ENCODE measurements around the gene CKMT1B. TPM values are rescaled to one million over a fixed set of nuclear protein-coding genes. Genes with fewer than 3 reads are reported as not detected.
"Not testable (repeated sequence)": the region's sequence is repeated elsewhere in the genome, so short reads cannot be mapped to it uniquely, and the experiment has no call there.

CKMT1B gene
- total RNA-seq, 1 donor from 2014 or later: 4.5 TPM

DNA sequence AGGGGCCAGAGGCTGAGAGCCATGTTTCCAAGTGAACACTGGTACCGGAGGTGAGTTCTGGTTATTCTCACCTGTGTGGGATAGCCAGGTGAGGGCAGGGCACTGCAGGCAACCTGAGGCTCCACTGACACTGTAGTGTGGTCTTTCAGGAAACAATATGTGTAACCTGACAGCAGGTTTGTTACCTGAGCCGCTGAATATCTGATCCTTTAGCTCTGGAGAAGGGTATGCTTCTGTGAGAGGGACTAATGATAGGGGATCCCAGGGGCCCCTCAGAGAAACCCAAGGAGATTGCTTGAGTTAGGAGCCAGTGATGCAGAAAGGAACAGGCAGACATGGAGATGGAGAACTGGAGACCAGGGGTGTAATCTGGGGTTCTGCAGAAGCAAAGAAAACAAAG, 24.9 kb downstream of the CKMT1B start, which contains the start of gene STRC:
Gene STRC, minus strand, starts transcription at position 101 of the 400 bp plus-strand sequence. Its CDS starts 78 bp downstream, at position 23.
- not testable (repeated sequence) for H3K36me3 Mint-ChIP-seq (ENCODE audit: low read depth); H3K4me1 Mint-ChIP-seq; H3K27me3 Mint-ChIP-seq (ENCODE audit: low read depth); H3K4me3 Mint-ChIP-seq; H3K27ac Mint-ChIP-seq (ENCODE audit: unreplicated experiment); DNase-seq (ENCODE audit: low read depth, low spot score); H3K9me3 Mint-ChIP-seq

- not testable (repeated sequence) for H3K9me3 Mint-ChIP-seq; DNase-seq (ENCODE audit: low read depth, low spot score); H3K4me1 Mint-ChIP-seq; H3K36me3 Mint-ChIP-seq (ENCODE audit: low read depth); H3K27me3 Mint-ChIP-seq (ENCODE audit: low read depth); H3K4me3 Mint-ChIP-seq
- peak overlapping the region; percentile 27 for H3K27ac Mint-ChIP-seq (ENCODE audit: unreplicated experiment)
Measured at GRCh38 chr15:43622068-43622799, 28.4 kb downstream of the CKMT1B start.

- Mint-ChIP-seq H3K9me3 (no peaks in the 10 kb centered on the region), H3K27me3 (ENCODE audit: low read depth) (no peaks in the 10 kb centered on the region), H3K4me1 (no peaks in the 10 kb centered on the region), H3K36me3 (ENCODE audit: low read depth) (no peaks in the 10 kb centered on the region), H3K4me3 (no peak overlapping the region), H3K27ac (ENCODE audit: unreplicated experiment) (no peak overlapping the region)
- TF ChIP-seq CTCF (conservative IDR thresholded peaks at IDR 0.05): no peak
- DNase-seq (ENCODE audit: low read depth, low spot score): no peak
Measured at GRCh38 chr15:43625106-43625505, 31.3 kb downstream of the CKMT1B start.

GRCh38 chr15:43626937-43627336, 33.1 kb downstream of the CKMT1B start:
- not testable (repeated sequence) for H3K36me3 Mint-ChIP-seq (ENCODE audit: low read depth); H3K27ac Mint-ChIP-seq (ENCODE audit: unreplicated experiment); H3K4me1 Mint-ChIP-seq; H3K9me3 Mint-ChIP-seq; DNase-seq (ENCODE audit: low read depth, low spot score); H3K27me3 Mint-ChIP-seq (ENCODE audit: low read depth); H3K4me3 Mint-ChIP-seq

GRCh38 chr15:43638464-43639204, 44.8 kb downstream of the CKMT1B start:
- H3K4me3 Mint-ChIP-seq; H3K27me3 Mint-ChIP-seq (ENCODE audit: low read depth); H3K9me3 Mint-ChIP-seq; DNase-seq (ENCODE audit: low read depth, low spot score); H3K36me3 Mint-ChIP-seq (ENCODE audit: low read depth); H3K4me1 Mint-ChIP-seq: not testable (repeated sequence)
- peak overlapping the region; percentile 46 for H3K27ac Mint-ChIP-seq (ENCODE audit: unreplicated experiment)

Other genes starting within 250 kb of the CKMT1B start
- 59.6 and 62.6 TPM in 2 replicates for gene ZSCAN29, start 223.0 kb upstream of the CKMT1B start, total RNA-seq
- 35.6 and 38.2 TPM in 2 replicates for gene TUBGCP4, start 222.9 kb upstream of the CKMT1B start, total RNA-seq
- 99.5 and 103 TPM in 2 replicates for gene TP53BP1, start 100.9 kb upstream of the CKMT1B start, total RNA-seq
- gene MAP1A, start 76.4 kb upstream of the CKMT1B start, total RNA-seq: 24.3 and 25.2 TPM in 2 replicates
- gene PPIP5K1, start 3.8 kb upstream of the CKMT1B start, total RNA-seq: 33.1 and 37.9 TPM in 2 replicates
- gene STRC, start 24.8 kb downstream of the CKMT1B start, total RNA-seq: 0.19 and 0.30 TPM in 2 replicates
- gene CATSPER2, start 54.8 kb downstream of the CKMT1B start, total RNA-seq: 2.7 and 2.8 TPM in 2 replicates
- 4.9 and 5.3 TPM in 2 replicates for gene CKMT1A, start 99.8 kb downstream of the CKMT1B start, total RNA-seq
- 342 and 351 TPM in 2 replicates for gene PDIA3, start 152.4 kb downstream of the CKMT1B start, total RNA-seq
- 1.3 and 2.7 TPM in 2 replicates for gene ELL3, start 182.9 kb downstream of the CKMT1B start, total RNA-seq
- 578 and 599 TPM in 2 replicates for gene SERF2, start 198.3 kb downstream of the CKMT1B start, total RNA-seq
- 0.23 and 0.35 TPM in 2 replicates for gene SERINC4, start 206.2 kb downstream of the CKMT1B start, total RNA-seq
- 12.0 and 19.8 TPM in 2 replicates for gene HYPK, start 206.6 kb downstream of the CKMT1B start, total RNA-seq
- gene MFAP1, start 230.7 kb downstream of the CKMT1B start, total RNA-seq: 41.0 TPM in 2 replicates
- gene WDR76, start 233.0 kb downstream of the CKMT1B start, total RNA-seq: 40.2 and 41.3 TPM in 2 replicates

All from neural crest cell (in vitro differentiated cells).